IPS-18c (cell line): ENCODE data around the gene F12.

Experiments used
- H3K4me3 ChIP-seq: 2 replicates; pipeline ENCODE4 v1.7.0; 2013; ENCODE audit warnings: low read depth, mild to moderate bottlenecking, low read length, moderate library complexity; ENCODE audit not compliant: insufficient read depth
- H3K9me3 ChIP-seq: one replicate; pipeline ENCODE4 v1.6.1; 2013; ENCODE audit warnings: mild to moderate bottlenecking, low read length, moderate library complexity; ENCODE audit not compliant: control insufficient read depth, insufficient read depth

F12 gene

DNA sequence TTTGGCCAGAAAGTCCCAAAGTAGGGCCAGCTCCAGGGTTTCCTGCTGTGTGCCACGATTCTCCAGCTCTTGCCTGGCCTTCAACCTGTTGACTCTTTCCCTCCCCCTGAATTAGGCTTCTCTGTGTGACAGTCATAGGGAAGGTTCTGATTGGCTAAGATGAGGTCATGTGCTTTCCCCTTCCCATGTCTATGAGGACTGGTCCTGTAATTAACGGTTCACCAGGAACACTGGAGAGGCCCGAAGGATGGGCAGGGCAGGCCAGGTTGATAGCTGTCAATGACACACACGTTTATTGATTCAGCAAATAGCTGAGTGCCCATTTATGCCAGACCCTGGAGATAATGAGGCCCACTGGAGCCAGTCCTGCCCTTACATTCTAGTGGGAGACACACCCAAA, 28.3 kb upstream of the F12 start:
- Histone ChIP-seq H3K9me3 (no peaks in the 10 kb centered on the region), H3K4me3 (no peak overlapping the region)

DNA sequence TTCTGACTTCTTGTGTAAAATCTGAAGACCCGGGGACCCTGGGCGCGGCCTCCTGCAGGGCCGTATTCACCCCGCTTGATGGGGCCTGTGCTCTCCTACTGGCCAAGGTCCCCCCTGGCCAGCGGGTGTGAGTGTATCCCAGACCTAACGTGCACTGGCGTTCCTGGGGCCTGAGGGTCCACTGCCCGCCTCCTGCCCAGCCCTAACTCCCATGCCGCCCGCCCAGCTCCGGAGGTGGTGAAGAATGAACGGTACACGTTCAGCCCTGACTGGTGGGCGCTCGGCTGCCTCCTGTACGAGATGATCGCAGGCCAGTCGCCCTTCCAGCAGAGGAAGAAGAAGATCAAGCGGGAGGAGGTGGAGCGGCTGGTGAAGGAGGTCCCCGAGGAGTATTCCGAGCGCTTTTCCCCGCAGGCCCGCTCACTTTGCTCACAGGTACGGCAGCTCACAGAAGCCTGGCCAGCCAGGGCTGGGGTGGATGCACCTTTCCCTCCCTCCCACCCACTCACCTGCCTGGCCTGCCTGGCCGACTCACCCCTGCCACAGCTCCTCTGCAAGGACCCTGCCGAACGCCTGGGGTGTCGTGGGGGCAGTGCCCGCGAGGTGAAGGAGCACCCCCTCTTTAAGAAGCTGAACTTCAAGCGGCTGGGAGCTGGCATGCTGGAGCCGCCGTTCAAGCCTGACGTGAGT, 26.6 kb upstream of the F12 start:
- Histone ChIP-seq H3K4me3 (no peak overlapping the region), H3K9me3 (no peaks in the 10 kb centered on the region)

DNA sequence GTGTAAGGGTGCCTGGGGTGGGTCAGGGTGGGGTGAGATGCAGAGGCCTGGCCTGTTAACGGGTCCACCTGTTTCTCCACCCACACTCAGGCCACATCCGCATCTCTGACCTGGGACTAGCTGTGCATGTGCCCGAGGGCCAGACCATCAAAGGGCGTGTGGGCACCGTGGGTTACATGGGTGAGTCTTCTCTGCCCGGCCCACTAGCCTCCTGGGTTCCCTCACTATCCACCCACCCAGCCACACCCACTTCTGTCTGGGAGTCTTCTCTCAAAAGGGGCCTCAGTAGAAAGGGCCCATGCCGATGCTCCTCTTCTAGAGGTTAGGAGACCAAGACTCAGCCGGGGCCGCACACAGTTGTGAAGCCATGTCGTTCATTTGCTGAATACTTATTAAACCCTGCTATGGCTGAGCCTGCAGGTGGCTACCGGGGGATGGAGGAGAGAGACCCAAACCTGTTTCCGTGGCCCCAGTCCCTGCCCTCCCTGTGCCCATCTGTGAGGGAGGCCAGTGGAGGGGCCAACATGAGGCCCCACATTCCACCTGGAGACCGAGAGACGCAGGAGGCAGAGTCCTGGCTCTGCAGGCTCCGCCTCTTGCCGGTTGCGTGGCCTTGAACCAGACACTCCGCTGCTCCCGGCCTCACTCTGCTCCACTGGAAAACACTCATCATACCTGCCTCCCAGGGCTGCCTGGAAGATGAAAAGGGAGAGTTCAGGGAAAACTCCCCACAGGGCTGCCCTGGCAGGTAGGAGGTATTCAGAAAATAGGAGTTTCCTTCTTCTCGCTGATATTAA, 25.8 kb upstream of the F12 start:
- Histone ChIP-seq H3K4me3 (no peak overlapping the region), H3K9me3 (no peaks in the 10 kb centered on the region)

DNA sequence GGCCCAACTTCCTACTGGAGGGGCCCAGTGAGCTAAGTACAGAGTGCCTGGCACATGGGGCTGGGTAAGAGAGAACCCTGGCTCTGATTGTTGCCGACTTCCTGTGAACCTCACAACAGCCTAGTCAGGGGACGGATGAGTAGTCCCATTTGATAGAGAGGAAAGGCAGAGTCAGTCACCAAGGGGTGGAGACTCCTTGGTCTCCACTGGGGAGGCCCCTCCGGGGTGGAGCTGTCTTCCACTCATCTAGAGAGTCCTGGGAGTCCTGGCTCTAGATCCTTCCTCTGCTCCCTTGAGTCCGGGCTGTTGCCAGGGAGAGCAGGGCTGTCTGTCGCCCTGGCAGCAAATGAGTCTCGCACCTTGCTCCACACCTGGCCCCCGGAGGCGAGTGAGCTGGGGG, 25.1 kb upstream of the F12 start:
- H3K9me3 ChIP-seq = no peaks in the 10 kb centered on the region
- H3K4me3 ChIP-seq = no peak overlapping the region

DNA sequence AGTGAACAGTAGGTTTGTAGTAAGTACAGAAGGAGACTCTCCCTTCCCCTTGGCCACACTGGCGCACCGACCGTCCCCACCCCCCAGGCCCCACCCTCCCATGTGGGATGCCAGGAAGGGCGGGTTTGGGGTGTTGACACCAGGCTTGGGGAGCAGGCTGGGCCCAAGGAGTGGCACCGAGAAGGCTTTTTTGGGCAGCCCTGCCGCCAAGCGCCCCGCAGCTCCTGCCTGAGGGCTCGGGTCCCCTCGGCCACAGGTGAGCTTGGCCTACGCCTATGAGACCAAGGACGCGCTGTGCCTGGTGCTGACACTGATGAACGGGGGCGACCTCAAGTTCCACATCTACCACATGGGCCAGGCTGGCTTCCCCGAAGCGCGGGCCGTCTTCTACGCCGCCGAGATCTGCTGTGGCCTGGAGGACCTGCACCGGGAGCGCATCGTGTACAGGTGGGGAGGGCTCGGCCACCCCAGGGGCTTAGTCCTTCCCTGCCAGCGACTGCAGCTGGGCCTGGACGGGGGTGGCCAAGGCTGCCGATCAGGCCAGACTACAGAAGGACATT, 24.4 kb upstream of the F12 start:
- Histone ChIP-seq H3K4me3 (no peak overlapping the region), H3K9me3 (no peaks in the 10 kb centered on the region)

DNA sequence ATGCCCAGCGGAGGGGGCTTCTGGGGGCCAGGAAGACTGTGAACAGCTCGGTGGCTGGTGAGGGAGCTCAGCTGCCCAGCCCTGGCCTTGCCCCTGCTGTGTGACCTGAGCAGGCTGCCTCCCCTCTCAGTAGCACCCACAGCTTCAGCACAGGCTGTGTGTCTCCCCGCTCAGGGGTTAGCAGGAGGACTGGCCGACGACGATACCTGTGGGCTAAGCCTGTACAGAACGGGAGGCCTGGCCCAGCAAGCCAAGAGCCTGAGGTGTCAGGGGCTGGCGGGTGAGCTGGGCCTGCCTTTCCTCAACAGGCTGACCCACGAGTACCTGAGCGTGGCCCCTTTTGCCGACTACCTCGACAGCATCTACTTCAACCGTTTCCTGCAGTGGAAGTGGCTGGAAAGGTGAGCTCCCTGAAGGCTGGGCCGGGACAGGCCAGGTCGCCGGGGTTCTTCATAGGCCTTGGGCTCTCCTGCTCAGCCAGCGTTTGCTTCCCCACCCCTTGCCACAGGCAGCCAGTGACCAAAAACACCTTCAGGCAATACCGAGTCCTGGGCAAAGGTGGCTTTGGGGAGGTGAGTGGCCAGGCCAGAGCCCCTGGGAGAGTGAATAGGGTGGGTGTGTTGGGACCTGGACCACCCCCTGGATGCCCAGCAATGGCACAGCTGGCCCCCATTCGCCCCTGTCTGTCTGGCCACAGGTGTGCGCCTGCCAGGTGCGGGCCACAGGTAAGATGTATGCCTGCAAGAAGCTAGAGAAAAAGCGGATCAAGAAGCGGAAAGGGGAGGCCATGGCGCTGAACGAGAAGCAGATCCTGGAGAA, 23.7 kb upstream of the F12 start:
- no peaks in the 10 kb centered on the region for H3K9me3 ChIP-seq
- H3K4me3 ChIP-seq = no peak overlapping the region

DNA sequence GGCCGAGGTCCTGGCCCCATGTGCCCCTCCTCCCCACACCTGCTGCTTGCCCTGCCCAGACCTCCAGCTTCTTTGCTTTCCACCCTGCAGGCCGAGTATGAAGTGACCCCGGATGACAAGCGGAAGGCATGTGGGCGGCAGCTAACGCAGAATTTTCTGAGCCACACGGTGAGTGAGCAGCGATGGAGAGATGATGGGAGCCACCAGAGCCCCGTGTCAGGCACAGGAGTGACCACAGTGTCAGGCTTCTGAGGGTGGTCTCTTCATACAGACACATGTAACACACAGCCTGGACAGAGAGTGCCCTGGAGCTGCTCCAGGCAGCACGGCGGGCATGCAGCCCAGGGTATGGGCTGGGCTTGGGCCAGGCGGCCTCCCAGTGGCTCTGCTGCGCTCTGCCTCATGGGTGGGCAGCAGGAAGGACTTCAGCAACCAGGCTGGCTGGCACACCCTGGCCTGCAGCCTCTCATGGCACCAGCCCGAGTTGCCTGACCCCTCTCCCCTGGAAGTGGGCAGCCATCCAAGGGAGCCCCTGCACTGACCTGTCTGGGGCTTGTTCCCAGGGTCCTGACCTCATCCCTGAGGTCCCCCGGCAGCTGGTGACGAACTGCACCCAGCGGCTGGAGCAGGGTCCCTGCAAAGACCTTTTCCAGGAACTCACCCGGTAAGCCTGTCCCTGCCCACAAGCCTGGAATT, 22.9 kb upstream of the F12 start:
- no peaks in the 10 kb centered on the region for H3K9me3 ChIP-seq

DNA sequence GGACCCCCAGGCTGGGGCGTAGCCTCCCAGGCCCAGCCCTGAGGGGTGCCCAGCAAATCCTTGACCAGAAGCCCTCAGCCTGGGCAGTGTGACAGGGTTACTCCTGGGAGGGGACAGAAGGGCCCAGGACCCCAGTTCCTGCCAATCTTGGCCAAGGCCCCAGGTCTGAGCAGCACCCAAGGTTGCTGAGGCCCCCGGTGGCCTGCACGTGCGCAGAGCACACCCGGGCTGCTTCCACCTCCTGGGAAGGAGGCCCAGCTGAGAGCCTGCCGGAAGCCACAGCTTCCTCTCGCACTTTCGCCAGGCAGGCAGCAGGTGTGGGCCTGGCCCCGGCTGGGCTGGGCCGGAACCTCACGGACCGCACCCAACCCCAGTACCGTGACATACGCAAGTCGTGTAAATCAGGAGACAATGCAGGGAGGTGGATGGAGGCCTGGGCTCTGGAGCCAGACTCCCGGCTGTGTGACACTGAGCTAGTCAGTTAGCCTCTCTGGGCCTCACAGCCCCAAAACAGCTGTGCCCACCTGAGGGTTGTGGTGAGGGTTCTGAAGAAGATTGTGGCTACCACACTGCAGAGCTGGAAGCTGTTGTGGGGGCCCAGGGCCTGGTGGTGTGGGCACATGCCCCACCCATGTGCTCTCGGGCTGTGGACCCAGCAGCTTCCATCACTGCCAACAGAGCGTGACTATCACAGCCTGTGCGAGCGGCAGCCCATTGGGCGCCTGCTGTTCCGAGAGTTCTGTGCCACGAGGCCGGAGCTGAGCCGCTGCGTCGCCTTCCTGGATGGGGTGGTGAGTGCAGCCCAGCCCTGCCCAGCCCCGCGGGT, 22.2 kb upstream of the F12 start:
- Histone ChIP-seq H3K4me3 (no peak overlapping the region), H3K9me3 (no peaks in the 10 kb centered on the region)

More for the DNA sequence above, 22.9 kb upstream of the F12 start:
- H3K4me3 ChIP-seq = no peak overlapping the region

DNA sequence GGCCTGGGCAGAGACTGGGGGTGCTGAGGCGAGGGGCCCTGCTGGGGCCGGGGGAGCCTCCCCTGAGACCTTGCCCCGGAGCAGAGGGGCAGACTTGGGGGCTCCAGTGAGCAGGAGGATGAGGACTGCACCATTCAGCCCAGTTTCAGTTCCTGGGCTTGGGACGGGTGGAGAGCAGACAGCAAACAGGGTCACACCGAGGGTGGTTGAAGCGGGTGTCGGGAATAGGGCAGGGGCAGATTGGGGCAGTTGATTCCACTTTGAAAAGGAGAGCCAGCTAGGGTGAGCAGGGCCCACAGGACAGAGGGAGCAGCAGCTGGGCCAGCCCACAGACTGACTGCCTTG, 21.6 kb upstream of the F12 start:
- Histone ChIP-seq H3K4me3 (no peak overlapping the region), H3K9me3 (no peaks in the 10 kb centered on the region)

DNA sequence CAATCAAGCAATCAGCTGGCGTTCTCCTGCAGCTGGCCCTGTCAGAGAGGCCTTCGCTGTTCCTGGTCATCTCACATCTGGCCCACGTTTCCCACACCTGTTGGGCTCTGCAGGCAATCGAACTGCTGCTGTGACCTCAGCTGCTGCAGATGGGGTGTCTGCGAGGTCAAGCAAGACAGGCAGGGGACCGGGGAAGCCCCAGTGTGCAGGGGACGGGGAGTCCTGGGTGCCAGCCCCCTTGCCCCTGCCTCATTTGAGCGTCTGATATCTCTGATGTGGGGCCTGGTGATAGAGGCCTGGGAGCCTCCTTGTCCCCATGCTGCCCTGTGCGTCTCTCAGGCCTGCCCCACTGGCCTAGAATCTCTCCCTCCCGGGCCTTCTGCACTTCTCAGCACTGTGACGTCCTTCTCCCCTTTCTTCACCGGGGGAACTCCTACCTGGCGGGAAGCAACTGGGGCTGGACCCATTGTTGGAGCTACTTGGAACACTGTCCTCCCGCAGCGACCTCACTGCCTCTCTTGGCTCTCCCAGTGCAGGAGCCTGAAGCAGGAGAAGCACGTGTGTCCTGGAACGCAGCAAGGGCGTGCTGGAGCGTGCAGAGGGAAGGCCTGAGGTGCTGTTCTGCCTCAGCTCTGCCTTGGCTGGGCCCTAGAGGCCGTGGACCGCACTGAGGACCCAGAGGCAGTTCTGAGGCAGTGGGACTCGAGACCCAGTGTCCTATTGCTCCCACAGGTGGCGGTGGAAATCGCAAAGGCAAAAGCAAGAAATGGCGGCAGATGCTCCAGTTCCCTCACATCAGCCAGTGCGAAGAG, 21.0 kb upstream of the F12 start:
- Histone ChIP-seq H3K4me3 (no peak overlapping the region), H3K9me3 (no peaks in the 10 kb centered on the region)

DNA sequence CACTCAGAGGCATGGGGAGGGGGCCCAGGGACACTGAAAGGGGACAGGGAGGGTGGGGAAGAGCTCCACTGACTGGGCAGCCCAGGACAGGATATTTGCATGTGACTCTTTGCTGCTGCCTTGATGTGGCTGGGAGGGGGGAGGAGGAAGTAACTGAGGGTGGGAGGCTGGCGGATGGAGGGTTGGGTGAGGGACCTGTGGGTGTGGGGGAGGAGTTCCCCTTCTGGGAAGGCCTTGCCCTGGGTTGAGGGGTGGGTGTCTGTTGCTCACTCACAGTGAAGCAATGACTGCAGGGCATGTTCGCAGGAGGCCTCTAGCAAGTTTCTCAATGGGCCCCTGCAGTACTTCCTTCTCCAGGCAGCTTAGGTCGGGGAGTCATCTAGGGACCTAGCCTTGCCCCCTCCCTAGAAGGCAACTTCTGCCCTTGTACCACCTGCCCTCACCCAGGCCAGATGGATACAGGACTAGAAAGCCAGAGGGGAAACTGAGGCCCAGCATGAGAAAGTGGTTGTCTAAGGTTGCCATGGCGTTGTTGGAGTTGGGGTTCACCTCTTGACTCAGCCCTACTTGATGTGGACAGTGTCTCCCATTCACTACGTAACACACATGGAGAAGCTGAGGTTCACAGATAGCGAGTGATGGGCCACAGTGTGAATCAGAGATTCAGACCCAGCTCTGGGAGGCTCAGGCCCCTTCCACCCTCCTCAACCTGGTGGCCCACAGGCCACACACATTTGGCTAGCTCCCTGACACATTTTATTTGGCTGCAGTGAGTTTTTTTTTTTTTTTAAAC, 20.1 kb upstream of the F12 start:
- Histone ChIP-seq H3K9me3 (no peaks in the 10 kb centered on the region), H3K4me3 (no peak overlapping the region)

DNA sequence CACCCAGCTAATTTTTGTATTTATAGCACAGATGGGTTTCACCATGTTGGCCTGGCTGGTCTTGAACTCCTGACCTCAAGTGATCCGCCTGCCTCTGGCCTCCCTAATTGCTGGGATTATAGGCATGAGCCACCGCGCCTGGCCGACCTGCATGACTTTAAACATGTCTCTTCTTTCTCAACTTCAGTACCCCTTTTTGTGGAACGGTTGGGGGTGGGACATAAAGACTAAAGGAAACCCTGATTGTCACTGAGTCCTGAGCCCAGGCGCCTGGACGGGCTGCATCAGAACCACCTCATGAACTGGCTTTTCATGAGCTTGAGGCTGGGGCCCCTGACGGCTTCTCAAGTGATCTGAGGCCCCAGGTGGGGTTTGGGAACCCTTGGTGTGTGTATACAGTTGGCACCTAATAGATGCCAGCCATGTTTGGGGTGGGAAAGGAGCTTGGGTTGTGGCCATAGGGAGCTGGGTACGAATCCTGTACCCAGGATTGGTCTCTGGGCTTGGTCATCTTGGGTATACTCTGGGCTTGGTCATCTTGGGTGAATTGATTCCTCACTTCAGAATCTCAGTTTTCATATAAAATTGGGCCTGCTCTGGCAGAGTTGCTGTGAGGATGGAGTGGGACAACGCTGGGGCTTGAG, 19.3 kb upstream of the F12 start:
- Histone ChIP-seq H3K4me3 (no peak overlapping the region), H3K9me3 (no peaks in the 10 kb centered on the region)

DNA sequence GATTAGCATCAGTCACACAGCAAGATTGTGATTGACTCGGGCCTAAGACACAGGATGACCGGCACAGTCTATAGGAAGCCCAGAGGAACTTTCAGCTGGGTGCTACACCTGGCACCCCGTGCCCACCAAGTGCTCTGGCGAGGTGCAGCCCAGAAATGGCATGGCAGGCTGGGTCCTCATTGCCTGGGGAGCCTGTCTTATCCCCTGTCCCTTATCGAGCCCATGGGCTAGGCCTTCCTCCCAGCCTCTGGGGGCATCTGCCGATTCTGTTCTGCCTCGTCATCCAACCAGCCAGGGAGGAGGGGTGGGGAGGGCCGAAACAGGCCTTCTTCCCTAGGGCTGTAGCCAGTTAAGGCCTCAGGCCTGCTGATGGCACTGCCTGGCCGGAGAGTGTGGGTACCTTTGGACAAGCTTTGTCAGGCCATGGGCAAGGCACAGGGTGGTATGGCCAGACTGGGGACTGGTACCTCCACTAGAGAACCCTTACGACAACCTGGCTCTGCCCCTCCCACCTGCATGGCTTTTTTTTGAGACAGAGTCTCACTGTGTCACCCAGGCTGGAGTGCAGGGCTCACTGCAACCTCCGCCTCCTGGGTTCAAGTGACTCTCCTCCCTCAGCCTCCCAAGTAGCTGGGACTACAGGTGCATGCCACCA, 18.7 kb upstream of the F12 start:
- H3K4me3 ChIP-seq = peak overlapping the region; percentile 75; the same call in 1 of the 2 replicates
- H3K9me3 ChIP-seq = no peaks in the 10 kb centered on the region

DNA sequence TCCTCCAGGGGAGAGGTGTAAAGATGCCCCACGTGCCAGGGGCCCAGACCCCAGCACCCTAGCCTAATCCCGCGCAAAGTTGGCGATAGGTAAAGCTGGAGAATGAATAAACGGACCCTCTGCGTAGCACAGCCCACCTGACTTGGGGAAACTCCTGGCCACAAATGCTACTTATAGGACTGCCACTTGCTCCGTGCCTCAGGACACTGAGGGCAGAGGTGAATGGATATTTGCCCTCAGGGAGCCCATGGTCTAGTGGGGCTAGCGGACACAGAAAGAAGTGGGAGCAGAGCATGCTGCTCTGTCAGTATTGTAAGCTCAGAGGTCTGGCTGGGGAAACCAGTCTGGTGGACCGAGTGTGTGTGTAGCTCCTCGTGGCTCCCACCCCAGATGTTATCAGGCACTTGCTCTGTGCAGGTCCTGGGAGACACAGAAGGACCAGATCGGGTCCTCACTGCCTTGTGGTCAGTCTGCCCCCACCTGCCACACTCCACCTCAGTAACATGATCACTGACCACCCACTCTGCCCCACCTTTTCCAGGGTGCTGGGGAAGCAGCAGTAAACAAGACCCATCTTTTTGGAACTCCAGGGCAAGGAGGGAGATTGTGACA, 18.0 kb upstream of the F12 start:
- Histone ChIP-seq H3K4me3 (peak overlapping the region; percentile 75), H3K9me3 (no peaks in the 10 kb centered on the region)
